HG03025 (cell line): ENCODE measurements around the gene CTNNA3.
"Not testable (repeated sequence)": the region's sequence is repeated elsewhere in the genome, so short reads cannot be mapped to it uniquely, and the experiment has no call there.

Experiments used
- ATAC-seq: cut with Tn5 transposase; IDR thresholded peaks from one replicate; pipeline ENCODE4 v1.9.1; 2021; ENCODE audit warnings: mild to moderate bottlenecking, moderate library complexity; ENCODE audit not compliant: unreplicated experiment, low FRiP score

The CTNNA3 gene

DNA sequence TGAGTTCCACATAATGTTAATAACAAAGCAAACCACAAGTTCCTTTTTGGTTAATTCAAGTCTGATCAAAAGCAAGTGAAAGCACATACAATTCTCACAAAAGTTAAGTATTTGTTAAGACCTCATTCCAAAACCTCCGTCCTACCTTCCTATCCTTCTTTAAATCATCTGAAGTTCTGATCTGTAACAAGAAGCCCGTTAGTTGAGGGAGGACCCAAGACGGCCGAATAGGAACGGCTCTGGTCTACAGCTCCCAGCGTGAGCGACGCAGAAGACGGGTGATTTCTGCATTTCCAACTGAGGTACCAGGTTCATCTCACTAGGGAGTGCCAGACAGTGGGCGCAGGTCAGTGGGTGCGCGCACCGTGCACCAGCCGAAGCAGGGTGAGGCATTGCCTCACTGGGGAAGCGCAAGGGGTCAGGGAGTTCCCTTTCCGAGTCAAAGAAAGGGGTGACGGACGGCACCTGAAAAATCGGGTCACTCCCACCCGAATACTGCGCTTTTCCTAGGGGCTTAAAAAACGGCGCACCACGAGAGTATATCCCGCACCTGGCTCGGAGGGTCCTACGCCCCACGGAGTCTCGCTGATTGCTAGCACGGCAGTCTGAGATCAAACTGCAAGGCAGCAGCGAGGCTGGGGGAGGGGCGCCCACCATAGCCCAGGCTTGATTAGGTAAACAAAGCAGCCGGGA lies 309.0 kb downstream of the CTNNA3 start:
- ATAC-seq: not testable (repeated sequence)

DNA sequence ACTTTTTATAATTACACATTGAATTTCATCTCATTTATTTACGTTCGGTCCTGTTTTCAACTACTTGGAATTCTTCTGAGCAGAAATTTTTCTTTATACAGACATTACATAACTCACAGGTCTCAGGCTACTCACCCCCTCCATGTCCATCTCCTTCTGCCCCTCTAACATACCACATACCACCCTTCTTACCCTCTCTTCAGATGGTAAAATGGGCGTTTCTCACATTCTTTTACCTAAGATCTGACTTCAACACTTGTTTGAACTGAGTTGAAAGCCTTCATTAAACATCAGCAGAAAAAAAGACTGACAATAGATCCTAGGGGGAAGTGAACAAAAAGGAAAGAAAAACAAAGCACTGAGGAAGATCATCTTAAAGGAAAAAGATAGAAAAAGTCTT lies 309.7 kb downstream of the CTNNA3 start:
- ATAC-seq: no peak

DNA sequence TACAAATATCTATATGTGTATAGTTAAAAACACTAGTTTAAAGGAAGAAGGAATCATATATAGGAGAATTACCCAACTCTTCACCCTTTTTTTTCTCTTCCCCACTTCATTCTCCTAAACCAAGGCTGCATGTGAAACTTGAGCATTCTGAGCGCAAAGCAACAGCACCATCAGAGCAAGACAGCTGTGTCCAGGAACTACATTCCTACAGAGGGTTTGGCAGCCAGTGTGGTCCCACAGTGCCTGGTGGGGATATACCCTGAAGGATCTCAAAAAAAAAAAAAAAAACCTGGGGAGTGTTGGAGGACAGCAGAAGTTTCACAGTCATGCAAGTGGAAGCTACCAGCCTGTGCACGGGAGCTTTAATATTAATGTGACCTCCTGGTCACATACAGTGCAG lies 310.4 kb downstream of the CTNNA3 start:
- no peak for ATAC-seq

DNA sequence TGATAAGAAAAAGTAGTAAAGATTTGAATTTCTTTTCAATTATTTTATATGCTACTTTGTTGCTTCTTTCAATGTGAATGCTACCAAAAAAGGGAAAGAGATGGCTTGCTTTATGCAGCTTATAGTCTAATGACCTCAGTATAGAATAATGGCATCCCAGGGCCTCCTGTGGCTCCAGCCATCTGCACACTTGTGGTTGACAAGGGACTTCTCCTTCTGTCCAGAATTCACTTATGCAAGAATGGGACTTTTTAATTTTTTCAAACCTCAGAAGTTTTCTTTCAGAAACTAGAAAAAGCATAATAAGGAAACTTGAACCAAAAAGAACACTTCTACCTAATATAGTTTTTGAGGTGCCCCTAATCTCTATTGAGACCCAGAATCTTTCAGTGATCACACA lies 310.9 kb downstream of the CTNNA3 start:
- no peak for ATAC-seq

DNA sequence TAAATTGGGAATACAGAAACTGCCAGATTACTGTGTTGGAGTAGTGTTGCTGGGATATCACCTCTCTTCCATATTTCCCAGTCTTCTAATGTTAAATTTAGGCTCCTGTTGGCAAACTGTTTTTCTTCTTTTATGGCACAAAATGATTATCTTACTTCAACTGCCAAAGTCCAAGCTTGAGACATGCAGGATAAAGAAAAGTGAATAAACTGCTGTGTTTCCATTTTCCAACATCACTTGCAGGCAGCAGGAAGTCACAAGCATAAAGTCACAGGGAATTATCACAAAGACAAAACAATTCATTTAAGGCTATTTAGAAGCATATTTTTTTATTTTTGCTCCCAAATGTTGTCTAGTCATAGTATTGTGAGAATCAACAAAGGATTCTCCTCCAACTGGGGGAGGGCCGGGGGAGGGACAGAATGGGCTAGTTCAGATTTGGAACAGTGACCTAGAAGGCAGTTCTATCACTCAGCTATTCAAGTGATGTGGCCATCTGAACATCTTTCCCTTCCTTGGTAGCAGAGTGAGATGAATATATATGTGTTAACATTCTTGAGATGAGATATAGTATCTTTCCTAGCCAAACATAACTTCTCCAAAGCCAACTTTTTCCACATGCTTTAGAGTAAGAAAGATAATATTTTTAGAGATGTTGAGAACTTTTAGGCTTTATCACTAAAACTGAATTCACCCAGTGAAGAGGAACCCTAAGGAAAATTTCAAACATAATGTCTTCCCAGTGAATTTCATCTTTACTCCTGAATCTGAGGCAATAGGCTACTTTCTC lies 364.7 kb downstream of the CTNNA3 start:
- no peak for ATAC-seq

DNA sequence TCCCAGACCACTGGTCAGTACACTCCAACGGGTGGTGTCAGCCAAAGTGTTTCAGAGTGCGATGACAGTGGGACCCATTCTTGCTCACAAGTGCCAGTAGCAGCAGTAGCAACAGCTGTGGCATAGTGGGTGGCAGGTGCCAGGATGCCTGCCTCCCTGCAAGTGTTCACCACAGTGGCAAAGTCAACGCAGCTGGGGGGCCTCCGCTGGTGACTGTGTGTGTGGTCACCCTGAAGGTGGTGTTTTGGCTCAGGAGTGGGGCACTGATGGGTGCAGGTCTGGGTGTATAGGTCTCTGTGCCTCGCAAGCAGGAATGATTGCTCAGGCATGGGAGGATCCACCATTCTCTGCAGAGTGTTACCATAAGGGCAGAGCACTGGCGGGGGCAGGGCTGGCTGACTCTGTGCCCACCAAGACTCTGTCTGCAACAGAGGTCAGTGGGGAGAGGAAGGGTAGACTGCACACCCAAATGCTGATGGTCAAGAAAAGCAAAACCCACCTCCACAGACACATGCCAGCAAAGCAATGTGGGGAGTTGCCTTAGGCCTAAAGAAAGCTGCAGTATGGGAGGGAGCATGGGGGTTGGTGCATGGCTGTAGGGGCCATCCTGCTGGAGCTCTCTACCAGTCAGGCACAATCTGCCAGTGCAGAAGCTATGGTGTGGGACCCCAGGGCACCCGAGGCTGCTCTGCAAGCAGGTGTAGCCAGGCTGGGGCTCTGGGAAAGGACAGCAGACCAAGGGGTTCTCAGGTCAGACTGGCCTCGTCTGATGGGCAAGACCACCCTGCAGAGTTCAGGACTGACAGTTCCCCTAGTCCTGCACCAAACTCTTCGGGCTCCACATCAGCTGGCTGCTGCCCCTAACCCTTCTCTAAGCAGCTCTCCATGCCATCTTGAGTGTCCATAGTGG lies 368.1 kb downstream of the CTNNA3 start:
- no peak for ATAC-seq

DNA sequence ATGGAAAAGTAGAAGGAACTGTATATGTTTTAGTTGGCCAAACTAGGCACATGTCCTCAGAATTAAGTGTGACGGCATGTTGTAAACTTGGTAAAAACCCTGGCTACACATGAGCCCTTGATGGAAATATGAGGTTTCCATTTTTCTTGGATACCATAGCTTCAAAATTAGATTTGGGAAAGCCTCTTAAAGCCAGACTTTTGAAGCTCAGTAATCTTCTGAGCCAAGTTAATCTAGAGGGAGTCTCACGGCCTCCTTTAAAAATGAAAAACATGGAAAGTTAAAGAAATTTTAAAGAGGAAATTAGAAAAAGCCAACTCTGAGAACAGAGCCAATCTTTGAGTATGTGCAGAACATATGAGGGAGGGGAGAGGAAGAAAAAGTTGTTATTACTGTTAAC lies 376.0 kb downstream of the CTNNA3 start:
- no peak for ATAC-seq

DNA sequence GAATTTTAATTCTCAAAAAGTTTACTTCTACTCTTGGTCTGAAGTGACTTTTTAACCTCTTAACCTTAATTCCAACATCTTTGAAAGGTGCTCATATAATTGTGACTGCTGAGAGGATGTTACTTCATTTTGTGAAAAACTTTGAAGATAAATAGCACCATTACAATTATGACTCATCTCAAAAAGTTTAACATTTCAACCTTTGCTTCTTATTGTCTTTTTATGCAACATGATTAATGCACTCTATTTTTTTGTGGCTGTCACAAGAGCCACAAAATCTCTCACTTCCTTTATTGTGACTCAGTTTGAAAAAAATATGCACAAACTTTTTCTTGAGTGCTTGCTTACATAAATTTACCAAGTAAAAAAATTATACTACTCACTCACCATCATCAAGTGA lies 387.1 kb downstream of the CTNNA3 start:
- no peak for ATAC-seq

DNA sequence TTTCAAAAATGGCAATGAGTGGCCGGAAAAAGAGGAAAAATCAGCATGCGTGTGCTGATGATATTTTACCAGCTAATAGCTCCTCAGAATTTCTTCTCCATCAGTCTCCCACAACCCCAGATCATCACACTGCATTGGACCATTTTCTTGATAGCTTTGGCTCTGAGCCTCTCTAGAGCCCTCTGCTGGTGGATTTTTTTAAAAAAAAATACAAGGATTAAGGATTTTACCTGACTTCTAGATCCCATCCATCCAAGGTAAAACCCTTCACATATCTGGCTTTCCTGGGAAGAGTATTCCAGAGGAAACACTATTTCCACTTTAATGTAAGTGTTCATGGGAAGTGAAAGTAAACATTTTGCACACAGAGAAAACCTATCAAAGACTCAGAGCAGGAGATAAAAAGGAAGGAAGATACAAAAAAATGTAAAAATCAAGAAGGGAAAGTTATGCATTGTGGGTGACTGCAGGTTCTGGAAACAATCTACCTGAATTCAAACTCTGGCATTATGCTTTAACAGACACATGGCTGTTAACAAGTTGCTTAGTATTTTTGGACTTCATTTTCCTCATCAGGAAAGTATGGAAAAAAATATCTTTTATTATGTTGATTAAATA lies 389.3 kb downstream of the CTNNA3 start:
- no peak for ATAC-seq

DNA sequence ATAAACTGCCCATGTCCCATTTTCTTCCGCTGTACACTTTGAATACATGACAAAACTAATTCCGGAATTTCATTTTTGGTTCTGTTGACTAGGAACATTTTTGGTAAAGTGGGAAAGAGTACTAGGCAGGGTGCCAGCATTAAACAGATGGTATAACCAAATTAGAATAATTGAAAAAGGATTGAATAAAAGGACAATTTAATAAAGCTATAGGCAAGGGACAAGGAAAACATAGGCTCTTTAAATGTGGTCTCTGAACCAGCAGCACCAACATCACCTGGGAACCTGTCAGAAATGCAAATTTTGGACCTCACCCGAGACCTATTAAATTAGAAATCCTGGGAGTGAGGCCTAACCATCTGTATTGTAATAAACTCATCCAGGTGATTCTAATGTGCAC lies 393.3 kb downstream of the CTNNA3 start:
- no peak for ATAC-seq

DNA sequence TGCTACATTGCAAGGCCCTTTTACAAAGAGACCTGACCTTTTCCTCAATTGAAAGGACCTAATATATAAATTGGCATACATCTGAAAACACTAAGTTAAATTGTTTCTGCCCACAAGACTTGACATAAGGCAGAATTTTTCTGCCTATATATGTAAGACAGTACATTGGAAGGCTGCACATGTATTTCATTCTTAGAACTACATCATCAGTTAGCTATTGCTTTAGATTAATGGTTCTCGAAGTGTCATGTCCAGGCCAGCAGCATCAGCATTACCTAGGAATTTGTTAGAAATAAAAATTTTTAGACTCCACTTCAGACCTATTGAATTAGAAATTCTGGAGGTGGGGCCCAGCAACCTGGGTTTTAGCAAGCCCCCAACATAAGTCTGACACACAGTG lies 396.2 kb downstream of the CTNNA3 start:
- no peak for ATAC-seq

DNA sequence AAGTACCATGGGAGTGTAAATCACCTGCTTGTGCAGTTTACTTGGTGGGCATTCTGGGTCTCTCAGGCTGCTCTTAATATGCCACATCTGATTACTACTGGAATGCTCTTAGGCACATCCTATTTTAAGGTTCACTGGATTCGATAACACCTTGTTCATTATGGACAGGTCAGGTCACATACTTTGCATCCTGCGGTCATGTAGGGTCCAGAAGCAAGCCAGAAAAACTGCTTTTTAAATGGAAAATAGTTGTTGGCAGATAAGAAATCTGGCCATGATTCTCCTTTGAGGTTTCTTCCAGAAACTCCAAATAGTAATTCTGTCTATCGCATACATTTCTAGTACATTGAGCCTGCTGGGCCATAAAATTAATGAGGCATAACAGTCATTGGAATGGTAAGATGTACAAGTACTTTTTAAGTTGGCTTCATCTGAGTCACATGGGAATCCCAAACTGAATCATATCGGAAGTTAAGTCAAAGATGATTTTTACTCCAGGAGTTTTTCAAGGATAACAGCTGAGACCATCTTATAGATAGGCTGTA lies 398.3 kb downstream of the CTNNA3 start:
- no peak for ATAC-seq

DNA sequence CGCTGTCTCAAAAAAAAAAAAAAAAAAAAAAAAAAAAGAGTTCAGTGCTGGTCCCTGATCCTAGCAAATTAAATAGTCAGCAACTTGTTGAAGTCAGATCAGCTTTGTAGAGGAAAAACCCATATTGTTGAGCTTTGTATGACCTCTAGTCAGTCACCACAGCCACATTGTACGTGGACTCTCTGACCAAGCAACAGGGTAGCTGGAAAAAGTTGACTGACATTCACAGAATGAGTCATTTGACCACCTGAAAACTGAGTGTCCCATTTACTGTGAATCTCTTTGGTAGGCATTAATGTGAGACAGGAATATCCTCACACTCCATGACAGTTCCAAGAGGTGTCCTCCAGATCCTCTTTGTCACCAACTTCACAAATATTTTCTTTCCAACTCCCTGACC lies 399.1 kb downstream of the CTNNA3 start:
- no peak for ATAC-seq

DNA sequence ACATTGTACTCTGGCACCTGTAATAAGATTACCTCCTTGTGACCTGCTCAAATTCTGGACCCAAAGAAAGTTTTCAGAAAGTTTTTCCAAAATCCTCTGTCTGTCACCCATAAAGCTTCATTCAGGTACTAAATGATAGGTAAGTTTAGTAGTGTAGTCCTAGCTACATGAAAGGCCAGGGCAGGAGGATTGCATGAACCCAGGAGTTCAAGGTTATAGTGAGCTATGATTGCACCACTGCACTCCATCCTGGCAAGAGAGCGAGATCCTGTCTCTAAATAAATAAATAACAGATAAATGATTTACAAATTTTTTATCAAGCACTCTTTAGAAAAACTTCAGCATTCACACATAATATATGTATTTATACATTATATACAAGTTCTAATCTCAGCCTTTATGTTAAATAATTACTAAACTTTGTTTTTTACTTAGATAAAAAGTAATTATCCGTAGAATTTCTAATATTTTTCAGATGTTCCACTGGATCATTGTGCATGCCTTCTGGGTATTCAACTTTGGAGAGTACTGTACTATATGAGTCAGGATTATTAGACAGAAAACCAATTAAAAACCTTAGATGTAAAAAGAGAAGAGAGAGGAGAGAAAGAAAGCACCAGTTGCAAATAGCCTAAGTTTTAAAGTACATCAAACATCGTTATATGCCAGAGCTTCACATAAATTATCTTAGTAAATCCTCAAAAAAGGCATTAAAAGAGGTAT lies 407.1 kb downstream of the CTNNA3 start:
- ATAC-seq: no peak

DNA sequence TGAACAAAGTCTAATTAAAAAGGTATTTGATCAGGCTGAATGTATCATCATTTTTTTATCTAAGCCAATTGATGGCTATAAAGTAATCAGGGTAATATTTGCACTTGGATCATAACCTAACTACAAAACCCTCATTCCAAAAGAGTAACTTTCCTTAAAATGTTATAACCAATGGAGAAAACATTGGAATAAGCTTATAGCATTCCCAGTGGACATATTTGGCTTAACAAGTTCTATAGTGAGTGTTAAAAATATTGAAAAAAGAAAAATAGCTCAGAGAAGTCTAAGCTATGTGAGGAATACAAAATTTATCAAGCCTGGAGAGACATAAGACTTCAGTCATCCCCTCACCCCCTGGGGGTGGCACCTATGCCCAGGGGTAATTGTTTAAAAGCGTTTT lies 411.4 kb downstream of the CTNNA3 start:
- ATAC-seq: no peak

DNA sequence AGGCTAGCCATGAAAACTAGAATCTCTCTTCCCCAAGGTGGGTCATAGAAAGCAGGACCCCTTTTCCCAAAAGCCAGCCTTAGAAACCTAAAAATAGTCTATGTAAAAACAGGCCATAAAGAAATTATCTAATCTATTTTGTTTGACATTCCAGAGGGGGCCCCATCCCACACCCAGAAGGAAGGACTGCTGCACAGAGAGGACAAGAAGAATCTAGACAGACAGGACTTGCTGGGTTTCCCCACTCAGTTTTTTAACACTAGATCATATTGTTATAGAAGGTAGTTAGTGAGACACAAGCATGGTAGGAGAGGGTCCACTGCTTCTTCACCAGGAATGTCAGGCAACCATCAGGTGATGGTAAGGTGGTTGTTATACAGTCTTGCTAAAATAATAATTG lies 413.1 kb downstream of the CTNNA3 start:
- ATAC-seq: no peak

DNA sequence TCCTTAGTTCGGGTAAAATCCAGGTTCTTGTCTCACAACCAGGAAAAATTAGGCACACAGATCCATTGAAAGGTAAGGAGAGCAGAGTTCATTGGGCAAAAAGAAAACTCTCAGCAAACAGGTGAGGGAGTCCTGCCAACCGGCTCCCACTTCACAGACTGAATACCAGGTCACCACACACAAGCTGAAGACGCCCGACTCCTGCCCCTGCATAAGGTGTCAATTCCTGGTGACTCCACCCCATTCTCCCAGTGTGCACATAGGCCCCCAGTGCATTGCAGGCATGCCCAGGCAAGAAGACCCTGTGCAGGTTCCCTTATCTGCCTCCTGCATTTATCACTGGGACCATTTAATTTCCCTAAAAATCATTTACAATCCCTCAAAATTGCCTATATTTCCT lies 415.6 kb downstream of the CTNNA3 start:
- no peak for ATAC-seq

DNA sequence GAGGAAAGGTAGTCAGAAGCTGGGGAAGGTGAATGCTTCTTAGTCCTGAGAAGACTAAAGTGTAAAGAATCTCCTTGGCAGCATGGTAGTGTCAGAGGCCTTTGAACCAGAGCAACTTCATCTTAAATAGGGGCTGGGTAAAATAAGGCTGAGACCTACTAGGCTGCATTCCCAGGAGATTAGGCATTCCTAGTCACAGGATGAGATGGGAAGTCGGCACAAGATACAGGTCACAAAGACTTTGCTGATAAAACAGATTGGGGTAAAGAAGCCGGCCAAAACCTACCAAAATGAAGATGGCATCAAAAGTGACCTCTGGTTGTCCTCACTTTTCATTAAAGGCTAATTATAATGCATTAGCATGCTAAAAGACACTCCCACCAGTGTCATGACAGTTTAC lies 418.6 kb downstream of the CTNNA3 start:
- no peak for ATAC-seq

DNA sequence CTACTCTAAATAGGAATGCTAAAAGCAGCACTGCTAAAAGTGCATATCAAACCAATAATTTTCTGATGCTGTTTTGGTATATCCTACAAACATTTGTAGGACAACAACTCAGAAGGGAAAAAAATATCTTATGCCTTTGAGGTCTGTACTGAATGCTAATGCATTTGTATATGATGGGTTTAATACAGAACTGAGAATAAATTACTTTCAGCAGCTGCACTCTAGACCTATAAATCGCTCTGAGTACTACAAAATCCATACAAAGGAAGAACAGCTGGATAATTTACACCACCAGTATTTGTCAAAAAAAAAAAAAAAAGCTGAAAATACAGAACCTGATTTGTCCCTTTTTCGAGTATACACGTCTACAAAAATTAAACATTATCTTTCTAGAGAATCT lies 426.2 kb downstream of the CTNNA3 start:
- no peak for ATAC-seq

DNA sequence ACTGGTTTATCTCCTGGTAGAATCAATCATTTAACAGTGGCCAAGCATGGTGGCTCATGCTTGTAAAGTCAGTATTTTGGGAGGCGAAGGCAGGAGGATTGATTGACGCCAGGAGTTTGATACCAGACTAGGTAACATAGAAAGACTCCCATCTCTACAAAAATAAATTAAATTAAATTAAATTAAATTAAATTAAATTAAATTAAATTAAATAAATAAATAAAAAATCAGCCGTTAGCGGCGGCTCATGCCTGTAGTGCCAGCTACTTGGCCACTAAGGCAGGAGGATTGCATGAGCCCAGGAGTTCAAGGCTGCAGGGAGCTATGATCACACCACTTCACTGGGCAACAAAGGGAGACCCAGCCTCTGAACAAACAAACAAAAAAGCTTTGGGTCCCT lies 427.8 kb downstream of the CTNNA3 start:
- no peak for ATAC-seq
